COLO829 (cell line): ENCODE results near the gene RPP38.

Experiments used
- DNase-seq: peaks from one replicate; pipeline ENCODE4 v3.0.0; 2012; ENCODE audit warnings: low spot score

The RPP38 gene

DNA sequence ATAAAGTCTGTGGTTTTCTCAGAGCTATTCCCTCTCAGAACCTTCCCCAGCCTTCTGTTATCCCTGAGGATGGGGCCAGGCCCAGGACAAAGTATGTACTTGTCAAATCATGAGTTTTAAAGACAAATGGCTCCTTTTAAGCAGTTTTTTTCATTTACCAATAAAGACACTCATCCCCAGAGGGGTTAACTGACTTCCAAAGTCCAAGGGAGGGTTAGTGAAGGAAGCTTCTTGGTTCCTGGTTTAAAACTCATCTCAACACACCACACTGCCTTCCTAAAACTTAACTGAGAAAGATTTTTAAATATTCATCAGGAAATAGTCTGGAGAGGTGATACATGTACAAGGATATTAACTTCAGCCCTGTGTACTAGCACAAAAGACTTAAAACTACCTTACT, 55.4 kb downstream of the RPP38 start:
- no peak for DNase-seq
